GM12878 (cell line): ENCODE measurements around the gene TTC16. TPM values are rescaled to one million over a fixed set of nuclear protein-coding genes. Genes with fewer than 3 reads are reported as not detected.

ENCODE experiments used
- BACH1 ChIP-seq: fragments of 450-650 bp; IDR thresholded peaks from 2 replicates; pipeline ENCODE4 v1.6.1; 2017; ENCODE audit warnings: mild to moderate bottlenecking, borderline replicate concordance
- CBX3 ChIP-seq: fragments of 200-600 bp; sonication (generic); IDR thresholded peaks from 2 replicates; pipeline ENCODE4 v1.6.1; 2016; ENCODE audit warnings: low read depth, borderline replicate concordance
- CREB1 ChIP-seq: IDR thresholded peaks from 2 replicates; pipeline ENCODE4 v1.6.1; 2012; ENCODE audit warnings: low read depth, mild to moderate bottlenecking, inconsistent platforms
- CUX1 ChIP-seq: IDR thresholded peaks from 2 replicates; pipeline ENCODE4 v1.6.1; 2012; ENCODE audit warnings: improper control_type of control experiment, low read depth, low read length; ENCODE audit not compliant: insufficient replicate concordance
- MTA3 ChIP-seq: IDR thresholded peaks from 2 replicates; pipeline ENCODE4 v1.6.1; 2012; ENCODE audit warnings: low read length, inconsistent platforms, borderline replicate concordance
- SUPT20H ChIP-seq: IDR thresholded peaks from 2 replicates; pipeline ENCODE4 v1.6.1; 2011; ENCODE audit warnings: low read depth, mild to moderate bottlenecking, low read length, moderate library complexity, borderline replicate concordance; ENCODE audit not compliant: control insufficient read depth
- ZBTB4 ChIP-seq: fragments of 450-650 bp; formaldehyde crosslinking; IDR thresholded peaks from 2 replicates; pipeline ENCODE4 v1.4.0; 2022; ENCODE audit warnings: mild to moderate bottlenecking, moderate library complexity
- ZNF622 ChIP-seq: fragments of 450-650 bp; IDR thresholded peaks from 2 replicates; pipeline ENCODE4 v1.6.1; 2017; ENCODE audit warnings: mild to moderate bottlenecking, inconsistent platforms
- polyA plus RNA-seq, 11 experiments: library from polyadenylated mRNA; depleted of rRNA in 4 of 11; unstranded in 6 of 11; stranded (reverse) in 5 of 11; fragments of >200 nt; fragmentation: Nextera tagmentation in 4 of 11; fragmentation: Illumina TruSeq in 1 of 11; extraction: Ambion mirVana in 4 of 11; extraction: Trizol in 1 of 11; gene quantifications; 1 replicate in 1 of 11; 2 replicates in 10 of 11; pipeline versions ENCODE4 v1.2.1 to v1.2.3, GENCODE V29; 2011 to 2016; ENCODE audit warnings: inconsistent platforms in 2 of 11, missing spikeins in 2 of 11, low read depth in 1 of 11
- total RNA-seq, 4 experiments: library from RNA; depleted of rRNA in 3 of 4; stranded (reverse); fragments of >200 nt in 3 of 4; fragmentation: Illumina TruSeq in 1 of 4; extraction: Trizol in 1 of 4; gene quantifications; 2 replicates each; pipeline versions ENCODE4 v1.2.1 to v1.2.3, GENCODE V29; 2013 to 2021

Gene TTC16
- total and polyA plus RNA-seq, 10 of the 15 experiments (the other 5 are each of a cell fraction or from before 2014, with no cell fraction given): 0.03 TPM; not detected in 9

- TF ChIP-seq CREB1 (no peak), ZBTB4 (no peak), CUX1 (no peak), ZNF622 (no peak), BACH1 (no peak), CBX3 (no peak), MTA3 (no peak), SUPT20H (no peak)
- TF ChIP-seq, all 136 proteins: peak for 0
These were observed 18.3 kb upstream of the TTC16 start (continued) for GRCh38 chr9:127697575-127697974.
